HG03025 (cell line): ENCODE results near the gene PACRG.
"Not testable (repeated sequence)": the region's sequence is repeated elsewhere in the genome, so short reads cannot be mapped to it uniquely, and the experiment has no call there.

ENCODE experiments used
- ATAC-seq: cut with Tn5 transposase; IDR thresholded peaks from one replicate; pipeline ENCODE4 v1.9.1; 2021; ENCODE audit warnings: mild to moderate bottlenecking, moderate library complexity; ENCODE audit not compliant: unreplicated experiment, low FRiP score

PACRG gene

DNA sequence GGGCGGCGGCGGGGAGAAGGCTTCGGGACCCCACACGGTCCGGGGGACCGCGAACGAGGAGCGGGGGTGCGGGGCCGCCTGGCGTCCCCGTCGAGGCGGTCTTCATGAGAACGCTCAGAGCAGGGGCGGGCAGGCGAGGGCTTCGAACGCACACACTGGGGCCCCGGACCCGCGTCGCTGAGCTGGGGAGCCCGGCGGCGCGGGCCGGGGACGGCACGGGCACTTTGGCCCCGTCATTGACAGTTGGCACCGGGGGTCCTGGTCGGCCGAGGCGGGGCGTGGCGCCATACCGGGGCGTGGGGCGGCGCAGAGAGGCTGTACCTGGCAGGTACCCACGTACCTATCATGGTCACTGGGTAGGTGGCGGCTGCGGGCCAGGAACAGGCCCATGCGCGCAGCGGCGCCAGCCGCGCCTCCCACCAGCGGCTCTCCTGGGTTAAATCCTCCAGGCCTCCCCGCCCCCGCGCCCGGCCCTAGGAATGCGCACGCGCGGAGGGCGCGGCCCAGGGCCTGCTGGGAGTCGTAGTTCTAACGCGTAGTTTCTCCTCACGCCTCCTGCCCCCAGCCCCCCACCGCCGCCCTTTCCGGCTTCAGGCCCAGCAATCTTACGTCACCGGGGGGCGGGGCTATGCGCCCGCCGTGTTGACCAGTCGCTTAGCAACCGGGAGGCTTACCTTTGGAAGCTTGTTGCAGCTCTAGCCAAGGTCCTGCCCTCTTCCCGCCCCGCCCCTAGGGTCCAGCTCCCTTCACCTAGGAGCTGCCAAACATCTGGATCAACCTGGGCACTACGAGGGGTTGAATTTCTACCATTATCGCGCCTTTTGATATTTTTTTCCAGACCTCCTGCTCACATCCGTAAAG, at the start of gene PACRG, which contains the start of gene PRKN:
PACRG (plus strand) TSS at position 653 of the 861 bp plus-strand sequence.
PRKN (minus strand) TSS at position 445 of the 861 bp plus-strand sequence.
- peak; percentile 98 for ATAC-seq

DNA sequence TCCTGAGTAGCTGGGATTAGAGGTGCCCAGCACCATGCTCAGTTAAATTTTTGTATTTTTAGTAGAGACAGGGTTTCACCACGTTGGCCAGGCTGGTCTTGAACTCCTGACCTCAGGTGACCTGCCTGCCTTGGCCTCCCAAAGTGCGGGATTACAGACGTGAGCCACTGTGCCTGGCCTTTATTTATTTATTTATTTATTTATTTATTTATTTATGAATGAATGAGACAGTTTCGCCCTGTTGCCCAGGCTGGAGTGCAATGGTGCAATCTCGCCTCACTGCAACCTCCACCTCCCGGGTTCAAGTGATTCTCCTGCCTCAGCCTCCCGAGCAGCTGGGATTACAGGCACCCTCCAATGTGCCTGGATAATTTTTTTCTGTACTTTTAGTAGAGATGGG, 48.9 kb upstream of the PACRG start:
- ATAC-seq, result not testable (repeated sequence)

DNA sequence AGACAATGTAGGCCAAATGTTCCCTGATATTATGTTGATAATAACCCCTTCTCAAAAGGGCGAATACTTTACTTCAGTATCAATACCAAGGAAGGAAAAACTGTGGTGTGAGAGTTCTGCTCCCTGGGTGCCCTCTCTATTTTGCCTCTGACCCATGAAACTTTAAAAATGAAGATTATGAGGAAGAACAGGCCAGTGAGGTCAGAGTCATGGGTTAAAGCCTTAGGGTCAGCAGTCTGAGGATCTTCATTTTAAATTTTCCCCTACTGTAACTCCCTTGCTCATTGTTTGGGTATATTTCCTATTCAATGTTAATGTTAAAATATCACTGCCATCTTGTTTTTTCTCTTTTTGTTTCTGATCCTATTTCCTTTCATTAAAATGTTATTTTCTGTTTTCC, 48.1 kb upstream of the PACRG start:
- no peak for ATAC-seq

DNA sequence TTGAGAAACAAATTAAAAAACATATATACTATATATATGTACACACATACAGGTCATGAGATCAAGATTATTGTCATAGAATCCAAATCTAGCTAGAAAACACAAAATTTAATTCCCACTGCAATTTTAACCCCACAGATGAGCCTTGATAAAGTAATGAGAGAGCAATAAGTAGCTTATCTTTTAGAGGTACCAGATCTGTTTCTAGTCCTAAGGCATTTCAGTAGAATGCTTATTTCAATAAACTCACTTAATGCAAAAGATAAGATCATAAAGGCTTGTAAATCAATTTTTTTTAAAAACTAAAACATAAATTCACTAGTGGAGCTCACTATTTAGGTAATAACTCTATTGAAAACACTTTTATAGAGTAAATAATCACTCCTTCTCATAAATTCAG, 47.4 kb upstream of the PACRG start:
- no peak for ATAC-seq

DNA sequence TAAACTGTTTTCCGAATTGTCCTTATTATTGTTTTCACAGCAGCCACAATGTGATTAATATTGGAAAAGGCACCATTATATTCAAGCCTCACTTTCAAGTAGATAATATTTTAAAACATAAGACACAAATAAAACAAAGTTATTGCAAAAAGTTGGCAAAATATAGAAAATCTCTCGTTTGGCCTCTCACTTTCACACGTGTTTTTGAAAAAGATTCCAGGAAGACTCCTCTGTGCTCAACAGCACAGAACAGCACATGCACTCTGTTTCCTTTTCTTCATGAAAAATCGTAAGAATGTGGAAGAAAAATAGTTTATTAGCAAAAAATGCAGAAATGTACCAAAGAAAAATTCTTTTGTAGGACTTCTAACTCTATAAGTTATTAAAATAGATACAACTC, 46.9 kb upstream of the PACRG start:
- ATAC-seq, result no peak

DNA sequence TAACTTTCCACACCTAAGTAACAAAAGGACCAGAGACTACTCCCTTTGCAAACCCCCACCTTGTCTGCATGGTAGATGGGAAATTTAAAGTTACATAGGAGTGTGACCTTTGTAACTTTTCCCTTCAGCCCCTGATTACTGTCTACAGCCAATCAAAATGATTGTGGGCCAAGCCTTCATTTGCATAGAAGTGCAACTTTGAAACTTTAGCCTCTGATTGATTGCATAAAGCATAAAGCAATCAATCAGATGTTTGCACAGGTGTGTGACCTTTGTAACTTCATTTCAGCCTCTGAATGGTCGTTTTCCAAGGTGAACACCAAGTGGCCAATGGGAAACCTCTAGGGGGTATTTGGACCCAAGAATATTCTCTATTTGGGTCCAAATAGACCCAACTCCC, 46.3 kb upstream of the PACRG start:
- ATAC-seq, result no peak

DNA sequence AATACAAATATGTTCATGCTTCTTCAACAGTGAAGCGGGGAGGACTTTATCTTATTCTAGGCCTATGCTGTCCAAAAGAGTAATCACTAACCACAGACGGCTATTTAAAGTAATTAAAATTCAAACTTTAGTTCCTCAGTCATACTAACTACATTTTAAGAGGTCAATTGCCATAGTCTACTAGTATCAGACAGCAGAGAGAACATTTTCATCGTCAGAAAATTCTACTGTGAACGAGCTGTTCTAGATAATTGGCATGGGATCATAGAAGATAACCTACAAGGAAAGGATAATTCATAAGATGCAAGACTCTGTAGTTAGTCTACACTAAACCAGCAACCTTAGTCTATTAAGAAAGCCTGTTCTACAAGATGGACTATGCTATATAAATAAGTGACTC, 44.6 kb upstream of the PACRG start:
- no peak for ATAC-seq

DNA sequence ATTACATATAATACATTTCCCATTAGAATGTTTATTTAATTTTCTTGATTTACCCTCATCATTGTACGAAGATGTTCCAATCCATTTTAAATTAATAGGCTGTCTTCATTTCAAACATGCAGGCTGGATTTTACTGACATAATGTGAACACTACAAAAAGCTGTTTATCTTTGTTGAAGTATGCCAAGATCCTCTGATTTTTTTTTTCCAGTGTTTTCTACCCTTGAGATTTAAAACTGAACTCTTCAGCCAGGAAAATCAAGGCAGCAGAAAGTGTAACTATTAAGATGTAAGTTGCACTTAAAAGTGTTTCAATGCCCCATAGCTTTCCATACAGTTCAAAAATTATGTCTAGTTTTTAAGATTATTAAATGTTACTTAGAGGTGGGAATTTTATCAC, 43.7 kb upstream of the PACRG start:
- ATAC-seq, result no peak

DNA sequence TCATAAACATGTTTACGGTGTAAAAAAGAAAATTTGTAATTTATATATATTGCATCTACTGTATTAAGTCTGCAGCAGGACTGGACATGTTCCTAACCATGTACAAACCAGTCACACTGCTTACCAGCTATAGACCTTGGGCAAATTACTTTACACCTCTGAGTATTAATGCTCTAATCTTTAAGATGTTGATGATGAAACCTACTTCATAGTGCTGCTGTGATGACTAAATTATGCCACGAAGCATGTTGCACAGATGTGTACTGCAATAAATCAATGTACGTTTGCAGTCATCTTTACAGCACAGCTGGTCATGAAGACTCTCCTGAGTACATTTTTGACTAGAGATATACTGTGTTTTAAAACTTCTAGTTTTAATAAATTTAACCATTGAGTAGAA, 42.8 kb upstream of the PACRG start:
- ATAC-seq, result no peak

DNA sequence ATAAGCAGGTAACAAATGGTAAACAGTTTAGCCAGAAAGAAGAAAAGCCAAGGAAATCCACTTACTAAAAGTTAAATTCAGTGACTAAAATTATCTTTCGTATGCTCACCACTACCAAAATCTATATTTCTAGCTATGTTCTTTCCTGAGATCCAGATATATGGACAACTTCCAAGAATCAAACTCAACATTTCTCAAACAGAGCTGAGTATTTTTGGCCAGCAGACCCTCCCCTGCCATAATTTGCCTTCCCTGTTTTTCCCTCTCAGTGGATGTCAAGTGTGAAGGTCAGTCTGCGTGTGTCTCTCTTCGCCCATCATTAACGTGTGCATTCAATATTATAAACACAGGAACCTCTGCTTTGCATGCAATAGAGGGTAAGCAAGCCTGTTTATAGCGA, 42.2 kb upstream of the PACRG start:
- no peak for ATAC-seq

DNA sequence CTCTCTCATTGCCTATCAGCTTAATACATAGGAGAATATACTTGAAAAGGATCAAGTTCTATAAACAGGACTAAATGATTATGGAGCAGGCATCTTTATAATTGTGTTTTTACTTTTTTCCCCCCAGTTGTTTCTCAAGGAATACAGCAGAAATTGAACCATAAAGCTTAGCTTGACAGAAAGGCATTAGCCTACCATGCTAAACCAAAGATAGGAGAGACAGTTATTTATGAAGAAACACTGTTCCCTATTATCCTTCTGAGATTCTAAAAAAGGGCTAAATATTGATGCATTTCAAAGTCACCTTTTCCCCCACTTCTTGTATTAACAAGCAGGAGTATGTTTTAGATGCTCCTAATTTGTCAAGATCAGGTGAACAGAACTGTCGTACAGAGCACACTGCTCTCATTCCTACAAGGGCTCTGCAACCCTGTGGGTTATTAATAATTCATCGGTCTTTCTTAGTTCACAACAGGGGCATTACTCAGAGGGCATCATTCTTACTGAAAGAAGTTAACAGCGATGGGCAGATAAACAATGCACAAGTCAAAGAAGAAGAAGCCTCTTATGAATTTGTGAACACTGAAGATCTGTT, 38.9 kb upstream of the PACRG start:
- no peak for ATAC-seq

DNA sequence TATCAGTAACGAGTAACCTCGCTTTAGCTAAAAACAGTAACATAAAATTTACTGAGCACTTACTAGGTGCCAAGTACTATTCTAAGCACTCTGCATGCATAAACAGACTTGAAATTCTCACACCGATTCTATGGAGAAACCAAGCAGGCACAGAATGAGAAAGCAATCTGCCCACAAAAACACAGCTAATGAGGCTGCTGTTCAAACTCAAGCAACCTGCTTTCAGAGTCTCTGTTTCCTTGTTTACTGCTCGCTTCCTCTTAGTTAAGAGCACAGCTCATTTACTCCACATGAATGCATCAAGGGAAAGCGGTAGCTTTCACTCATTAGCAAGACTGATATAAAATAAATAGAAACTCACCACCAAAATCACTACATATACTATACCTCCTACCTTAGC, 37.6 kb upstream of the PACRG start:
- no peak for ATAC-seq

DNA sequence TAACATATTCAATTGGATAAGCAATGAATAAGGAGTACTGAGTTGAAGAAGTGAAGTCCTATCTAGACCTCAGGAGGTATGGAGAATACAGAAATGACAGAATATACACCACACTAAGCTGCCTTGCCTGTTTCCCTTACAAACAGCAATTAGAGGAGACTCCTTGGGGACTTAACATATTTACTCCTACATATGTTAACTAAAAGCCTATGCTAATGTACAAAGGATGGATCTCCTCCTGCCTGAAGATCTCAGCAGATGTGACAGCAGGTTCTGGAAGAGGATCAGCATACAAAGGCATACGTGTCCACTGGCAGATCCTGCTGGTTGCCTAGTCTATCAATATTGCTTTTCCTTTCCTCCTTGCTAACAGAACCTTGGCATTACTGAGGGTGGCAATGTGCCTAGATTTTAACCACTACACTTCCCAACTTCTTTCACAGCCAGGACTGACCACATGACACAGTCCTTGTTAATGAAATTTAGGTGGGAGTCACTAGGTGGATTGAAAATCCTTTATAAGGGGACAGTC, 29.8 kb upstream of the PACRG start:
- no peak for ATAC-seq

DNA sequence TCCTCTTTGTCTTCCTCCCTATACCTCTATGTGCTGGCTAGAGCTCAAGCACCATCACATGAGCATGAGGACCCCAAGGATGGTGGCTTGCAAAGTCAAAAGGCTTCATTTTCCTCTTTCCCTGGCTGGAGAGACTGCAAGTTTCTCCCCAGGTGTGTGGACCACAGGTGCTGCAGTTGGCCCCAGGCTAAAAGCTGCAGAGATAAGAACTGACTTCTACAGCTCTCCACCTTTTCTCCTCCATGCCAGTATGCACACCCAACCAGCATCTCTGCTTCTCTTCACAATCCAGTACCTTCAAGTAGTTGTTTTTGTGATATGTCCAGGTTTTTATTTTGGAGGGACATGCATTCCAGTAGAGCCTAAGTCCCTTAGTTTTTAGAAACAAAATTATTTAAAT, 29.3 kb upstream of the PACRG start:
- ATAC-seq, result no peak

DNA sequence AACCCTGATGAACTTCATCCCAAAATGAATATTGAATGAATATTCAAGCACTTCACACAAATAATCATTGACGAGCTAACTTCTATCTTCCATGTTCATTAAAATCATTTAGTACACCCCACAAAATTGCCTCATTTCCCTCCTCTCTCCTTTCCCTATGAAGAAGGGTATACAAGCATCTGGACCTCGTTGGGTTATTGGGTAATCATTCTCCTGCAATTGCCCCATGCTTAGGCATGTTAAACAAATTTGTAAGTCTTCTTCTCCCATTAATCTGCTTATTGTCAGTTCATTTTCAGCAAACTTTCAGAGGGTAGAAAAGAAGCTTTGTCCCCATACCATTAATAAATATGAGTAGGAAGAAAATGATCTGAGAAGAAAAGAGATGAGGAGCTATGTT, 27.8 kb upstream of the PACRG start:
- ATAC-seq, result no peak

DNA sequence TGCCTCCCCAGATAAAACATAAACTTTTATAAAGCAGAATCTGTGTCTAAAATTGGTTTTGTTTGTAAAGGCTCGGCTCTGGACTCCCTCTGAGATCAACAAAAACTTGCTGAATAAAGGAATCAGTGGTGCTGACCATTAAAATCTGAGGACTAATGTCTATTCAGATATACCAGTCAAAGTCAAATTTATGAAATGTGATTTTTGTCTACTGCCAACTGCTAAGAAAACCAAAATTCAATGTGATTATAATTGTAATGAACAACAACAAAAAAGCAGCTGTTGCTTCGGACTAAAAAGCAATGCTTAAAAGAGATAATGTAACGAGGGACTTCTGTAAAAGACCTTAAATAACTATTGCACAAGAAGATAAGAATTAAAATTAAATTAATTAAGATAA, 26.8 kb upstream of the PACRG start:
- no peak for ATAC-seq

DNA sequence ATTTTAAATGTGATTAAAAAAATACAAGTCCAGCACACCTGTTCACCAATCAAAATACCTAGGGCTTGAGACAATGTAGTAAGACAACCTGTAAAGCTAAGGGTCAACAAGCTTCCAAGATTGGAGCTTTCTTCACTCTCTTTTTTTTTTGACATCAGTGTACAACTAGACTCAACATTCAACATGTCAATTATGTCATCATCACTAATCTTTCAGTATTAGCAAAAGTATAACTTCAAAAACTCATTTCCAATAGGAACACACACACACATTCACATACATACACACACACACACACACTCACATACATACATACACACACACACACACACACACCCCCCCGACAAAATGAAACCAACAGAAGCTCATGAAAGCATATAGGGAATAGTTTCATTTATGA, 26.2 kb upstream of the PACRG start:
- ATAC-seq, result no peak

DNA sequence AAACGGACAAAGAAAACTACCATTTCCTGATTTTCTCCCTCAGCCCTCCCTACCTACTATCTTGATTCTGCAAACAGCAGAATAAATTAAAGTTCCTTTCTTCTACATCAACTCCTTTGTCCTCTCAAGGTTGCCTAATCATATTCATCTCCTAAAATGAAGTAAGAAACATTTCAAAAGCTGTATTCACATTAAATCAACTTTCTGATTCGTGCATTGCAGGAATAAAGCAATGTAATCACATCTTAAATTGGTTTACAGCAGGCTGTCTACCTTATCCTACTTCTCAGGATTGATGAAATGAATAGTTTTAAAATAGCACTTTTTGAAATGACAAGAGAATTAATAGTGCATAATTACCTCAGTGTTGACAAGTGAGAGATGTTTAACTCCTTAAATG, 25.3 kb upstream of the PACRG start:
- ATAC-seq, result no peak

DNA sequence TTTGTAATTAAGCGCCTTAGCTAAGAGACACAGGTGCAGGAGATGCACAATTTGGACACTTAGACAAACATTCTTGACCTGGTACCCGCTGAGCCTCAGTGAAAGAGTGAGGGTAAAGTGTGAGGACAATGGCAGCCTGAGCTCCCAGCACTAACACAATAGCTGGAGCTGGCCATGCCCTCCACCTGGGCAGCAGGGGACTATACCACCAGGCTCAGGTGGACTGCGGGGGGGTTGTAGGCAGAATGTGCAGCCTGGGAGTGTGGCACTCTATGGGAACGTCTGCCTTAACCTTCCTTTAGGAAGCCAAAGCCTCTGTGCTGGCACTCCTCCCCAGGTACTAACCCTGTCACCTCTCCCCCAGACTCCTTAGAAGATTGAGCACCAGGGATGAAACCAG, 23.8 kb upstream of the PACRG start:
- ATAC-seq, result no peak

DNA sequence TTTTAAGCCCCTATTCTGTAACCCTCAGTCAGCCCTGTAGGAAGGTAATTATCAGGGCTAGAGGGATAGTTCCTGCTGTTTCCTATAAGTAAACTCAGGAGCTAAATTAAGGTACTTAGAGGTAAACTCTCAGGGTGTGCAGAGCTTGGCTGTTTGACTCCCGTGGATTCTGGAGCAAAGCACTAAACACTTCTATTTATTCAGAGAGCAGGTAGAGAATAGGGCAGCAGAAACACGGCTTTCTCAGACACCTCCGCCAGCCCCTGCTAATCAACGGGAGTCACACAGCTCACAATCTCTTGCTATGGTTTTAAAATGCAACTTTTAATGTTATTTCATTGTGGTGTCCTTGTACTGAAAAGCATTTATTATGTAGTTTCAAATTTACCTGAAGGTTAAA, 22.0 kb upstream of the PACRG start:
- no peak for ATAC-seq

DNA sequence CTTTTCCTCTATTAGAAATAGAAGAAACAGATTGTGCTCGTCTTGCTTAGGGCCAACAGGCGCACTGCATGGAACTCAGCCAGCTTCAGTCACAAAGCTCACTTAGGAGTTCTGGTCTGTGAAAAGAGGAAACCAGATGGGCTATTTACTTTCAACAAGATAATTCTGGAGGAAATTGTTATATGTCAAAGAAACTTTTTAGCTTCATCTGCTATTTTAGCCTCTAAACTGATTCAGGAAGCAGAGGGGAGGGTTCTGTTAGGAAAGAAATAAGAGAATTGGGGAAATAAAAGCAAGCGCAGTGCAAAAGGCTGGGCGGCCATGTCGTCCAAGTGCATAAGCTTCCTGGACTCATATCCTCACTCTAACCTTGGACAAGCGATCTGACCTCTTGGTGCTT, 21.5 kb upstream of the PACRG start:
- ATAC-seq, result no peak

DNA sequence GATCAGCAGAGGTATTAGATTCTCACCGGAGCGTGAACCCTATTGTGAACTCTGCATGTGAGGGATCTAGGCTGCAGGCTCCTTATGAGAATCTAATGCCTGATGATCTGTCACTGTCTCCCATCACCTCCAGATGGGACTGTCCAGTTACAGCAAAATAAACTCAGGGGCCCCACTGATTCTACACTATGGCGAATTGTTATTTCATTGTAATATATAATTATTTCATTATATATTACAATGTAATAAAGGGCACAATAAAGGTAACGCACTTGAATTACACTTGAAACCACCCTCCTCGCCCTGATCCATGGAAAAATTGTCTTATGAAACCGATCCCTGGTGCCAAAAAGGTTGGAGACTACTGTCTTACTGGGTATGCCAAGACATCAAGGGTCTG, 18.8 kb upstream of the PACRG start:
- ATAC-seq, result no peak
